Measurements from ENCODE around the gene MYO3B.

The MYO3B gene, protein sequence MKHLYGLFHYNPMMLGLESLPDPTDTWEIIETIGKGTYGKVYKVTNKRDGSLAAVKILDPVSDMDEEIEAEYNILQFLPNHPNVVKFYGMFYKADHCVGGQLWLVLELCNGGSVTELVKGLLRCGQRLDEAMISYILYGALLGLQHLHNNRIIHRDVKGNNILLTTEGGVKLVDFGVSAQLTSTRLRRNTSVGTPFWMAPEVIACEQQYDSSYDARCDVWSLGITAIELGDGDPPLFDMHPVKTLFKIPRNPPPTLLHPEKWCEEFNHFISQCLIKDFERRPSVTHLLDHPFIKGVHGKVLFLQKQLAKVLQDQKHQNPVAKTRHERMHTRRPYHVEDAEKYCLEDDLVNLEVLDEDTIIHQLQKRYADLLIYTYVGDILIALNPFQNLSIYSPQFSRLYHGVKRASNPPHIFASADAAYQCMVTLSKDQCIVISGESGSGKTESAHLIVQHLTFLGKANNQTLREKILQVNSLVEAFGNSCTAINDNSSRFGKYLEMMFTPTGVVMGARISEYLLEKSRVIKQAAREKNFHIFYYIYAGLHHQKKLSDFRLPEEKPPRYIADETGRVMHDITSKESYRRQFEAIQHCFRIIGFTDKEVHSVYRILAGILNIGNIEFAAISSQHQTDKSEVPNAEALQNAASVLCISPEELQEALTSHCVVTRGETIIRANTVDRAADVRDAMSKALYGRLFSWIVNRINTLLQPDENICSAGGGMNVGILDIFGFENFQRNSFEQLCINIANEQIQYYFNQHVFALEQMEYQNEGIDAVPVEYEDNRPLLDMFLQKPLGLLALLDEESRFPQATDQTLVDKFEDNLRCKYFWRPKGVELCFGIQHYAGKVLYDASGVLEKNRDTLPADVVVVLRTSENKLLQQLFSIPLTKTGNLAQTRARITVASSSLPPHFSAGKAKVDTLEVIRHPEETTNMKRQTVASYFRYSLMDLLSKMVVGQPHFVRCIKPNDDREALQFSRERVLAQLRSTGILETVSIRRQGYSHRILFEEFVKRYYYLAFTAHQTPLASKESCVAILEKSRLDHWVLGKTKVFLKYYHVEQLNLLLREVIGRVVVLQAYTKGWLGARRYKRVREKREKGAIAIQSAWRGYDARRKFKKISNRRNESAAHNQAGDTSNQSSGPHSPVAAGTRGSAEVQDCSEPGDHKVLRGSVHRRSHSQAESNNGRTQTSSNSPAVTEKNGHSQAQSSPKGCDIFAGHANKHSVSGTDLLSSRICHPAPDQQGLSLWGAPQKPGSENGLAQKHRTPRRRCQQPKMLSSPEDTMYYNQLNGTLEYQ (N-terminal part only)

DNA sequence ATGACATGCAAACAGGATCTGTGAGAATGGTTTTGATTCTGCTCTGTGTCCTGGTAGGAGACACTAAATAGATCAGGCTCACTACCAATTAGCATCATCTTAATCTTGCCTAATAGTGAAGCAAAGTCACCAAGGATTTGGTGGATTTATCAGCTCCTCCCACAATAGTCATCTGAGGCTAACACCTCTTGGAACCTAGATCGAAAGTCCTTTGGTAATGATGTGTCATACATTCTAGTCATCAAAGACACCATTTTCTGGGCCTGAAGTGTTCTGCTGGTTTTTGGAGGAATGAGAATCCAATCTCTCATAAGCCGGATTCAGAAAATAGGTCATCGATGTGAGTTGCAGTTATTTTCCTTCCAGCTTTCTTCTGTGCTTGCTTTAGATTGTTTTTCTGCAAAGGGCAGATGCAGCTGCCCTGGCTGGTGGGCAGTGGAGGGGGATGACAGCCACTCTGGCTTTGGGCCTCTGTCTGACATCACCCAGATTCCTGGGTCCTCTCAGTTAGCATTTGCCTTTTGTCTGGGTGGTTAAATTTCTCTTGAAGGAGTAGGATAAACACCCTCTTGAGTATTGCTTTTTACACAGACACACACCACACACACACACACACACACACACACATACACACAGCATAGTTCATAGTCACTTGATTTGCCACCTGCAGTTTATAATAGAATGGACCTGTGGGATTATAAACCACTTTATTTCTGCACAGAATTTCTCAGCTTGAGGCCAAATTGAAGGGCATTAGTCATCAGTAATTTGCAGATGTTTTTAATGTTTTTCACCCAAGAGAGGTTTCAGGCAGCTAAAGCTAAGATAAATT, at the start of gene MYO3B:
TSS of gene MYO3B (plus strand) at position 198 of the 832 bp plus-strand sequence. CDS start at position 339, 141 bp downstream.
- no peak for DNase-seq

DNA sequence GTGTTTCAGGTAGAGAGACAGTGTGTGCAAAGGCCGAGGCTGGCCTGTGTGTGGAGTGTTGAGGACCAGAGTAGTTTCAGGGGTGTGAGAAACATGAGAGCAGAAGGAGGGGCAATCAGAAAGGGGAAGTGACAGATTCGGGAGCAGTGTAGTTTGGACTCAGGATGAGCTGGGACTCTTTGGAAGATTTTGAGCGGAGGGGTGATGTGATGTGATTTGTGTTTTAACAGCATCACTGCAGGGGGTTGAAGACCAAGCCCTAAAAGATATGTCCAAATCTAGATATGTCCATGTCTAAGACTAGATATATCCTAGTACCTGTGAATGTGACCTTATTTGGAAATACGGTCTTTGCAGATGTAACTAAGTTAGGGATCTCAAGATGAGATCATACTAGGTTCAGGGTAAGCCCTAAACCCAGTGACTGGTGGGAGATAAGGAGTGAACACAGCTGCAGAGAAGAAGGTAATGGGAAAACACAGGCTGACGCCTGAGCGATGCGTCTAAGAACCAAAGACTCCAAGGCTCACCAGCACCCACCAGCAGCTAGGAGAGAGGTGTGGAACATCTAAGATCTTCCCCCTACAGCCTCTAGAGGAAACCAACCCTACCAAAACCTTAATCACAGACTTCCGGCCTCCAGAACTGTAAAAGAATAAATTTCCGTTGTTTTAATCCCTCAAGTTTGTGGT, 38.5 kb upstream of the MYO3B start:
- no peak for DNase-seq

DNA sequence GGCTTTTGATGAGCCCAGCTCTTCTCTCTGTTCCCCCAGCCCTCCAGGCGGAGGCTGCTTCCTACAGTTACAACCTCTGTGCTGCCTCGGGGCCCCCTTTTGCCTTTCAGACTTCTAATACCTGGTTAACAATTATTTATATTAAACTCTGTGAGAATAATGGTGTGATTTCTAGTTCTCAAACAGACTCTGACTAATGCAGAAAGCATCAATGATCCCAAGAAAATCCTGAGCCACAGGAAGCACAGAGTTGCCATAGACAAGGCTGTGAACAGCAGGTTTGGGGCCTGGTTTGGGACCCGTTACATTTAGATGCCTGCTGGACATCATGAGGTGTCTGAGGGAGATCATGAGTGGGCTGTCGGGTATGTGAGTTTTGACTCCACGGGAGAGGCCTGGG, 37.4 kb upstream of the MYO3B start:
- no peak for DNase-seq

DNA sequence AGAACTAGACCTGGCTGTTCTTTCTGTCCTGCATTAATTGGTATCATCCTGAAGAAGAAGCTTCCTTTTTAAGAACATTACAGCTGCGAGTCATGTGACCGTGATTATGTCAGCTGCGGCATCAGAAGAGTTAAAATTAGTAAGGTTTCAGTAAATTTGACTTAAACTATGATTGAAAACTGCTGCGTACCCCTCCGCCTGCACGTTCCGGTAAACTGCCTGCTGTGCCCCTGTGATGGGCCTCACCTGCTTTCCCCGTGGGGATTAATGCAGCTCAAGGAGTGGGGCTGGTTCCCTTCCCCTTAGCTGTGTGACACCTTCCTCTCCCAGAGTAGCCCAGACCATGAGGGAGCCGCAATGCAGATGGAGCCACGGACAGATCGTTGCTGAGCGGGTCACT, 36.1 kb upstream of the MYO3B start:
- no peak for DNase-seq

DNA sequence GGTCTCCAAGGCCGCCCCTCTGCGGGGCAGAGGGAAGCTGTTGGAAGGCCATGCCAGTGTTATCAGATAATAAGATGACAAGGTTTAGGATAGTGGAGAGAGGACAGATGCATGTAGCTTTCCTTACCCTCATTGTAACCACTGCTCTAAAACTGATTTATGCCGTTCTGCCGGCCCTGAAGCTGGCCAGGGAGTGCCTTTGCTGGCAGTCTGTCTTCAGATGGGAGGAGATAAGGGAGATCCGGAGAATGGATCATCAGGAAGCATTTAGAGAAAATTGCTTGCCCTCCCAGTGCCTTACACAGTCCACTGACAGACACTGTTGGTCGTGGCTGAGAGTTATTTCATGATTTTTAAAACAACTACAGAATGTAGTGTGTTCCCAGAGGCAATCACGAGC, 35.4 kb upstream of the MYO3B start:
- no peak for DNase-seq

DNA sequence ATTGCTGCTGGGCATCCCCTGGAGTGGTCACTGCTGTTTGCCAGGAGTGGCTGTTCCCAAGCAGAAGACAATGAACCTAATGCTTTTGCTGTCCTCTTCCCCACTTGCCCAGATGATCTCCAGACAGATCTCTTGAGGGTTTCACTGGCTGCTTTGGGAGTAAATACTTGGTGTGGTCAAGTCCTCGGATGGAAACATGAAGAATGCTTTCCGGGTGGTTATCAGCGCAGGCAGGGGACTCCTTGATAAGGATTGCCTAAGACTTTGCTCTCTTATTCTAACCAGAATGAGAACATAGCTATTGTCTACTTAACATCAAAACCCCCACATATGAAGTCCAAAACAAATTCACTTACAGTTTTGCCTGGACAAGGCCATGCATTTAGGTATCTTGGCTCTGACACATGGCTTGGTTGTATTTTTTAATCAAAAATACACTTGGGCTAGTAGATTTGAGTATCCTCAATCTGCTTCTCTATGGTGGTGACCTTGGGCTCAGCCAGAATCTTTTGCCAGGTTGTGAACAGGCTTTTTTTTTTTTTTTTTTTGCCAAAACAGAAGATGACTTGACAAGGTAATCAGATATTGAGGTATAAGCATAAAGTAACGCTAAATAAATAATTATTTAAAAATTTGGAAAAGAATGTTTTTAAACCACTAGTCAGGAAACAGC, 34.8 kb upstream of the MYO3B start:
- no peak for DNase-seq

DNA sequence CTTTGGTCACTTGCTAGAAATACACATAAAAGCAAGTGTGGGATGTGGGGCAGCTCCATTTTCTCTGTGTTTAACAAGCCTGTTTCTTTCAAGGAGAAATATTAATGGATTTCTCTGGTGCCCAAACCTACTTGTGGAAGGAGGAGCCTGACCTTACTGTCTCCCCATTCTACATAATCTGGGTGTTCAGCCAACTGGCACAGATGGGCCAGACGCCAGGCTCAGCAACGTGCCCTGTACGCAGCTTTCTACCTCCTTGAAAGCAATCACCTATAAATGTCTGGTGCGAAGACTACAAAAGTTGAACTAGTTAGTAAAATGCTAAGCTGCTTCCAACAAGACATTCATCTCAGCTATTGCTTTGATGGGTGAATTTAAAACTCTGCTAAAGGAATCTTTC, 33.2 kb upstream of the MYO3B start:
- DNase-seq = no peak

DNA sequence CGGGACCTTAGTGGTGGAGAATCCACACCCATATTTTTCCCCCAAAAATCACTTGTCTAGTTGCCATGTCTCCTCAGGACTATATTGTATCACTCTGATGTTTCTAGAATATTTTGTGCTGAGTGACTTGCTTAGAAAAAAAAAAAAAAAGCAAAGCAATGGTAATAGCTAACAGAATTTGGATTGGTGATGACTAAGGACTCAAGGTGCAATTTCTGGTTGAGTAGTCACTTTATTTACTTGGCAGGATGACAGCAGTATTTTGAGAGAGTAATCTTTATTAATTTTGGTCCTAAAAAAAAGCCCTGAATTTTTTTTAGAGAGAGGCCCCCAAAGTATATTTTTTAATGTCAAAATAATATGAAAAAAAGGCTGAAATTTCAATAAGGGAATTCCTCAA, 32.8 kb upstream of the MYO3B start:
- DNase-seq = no peak

DNA sequence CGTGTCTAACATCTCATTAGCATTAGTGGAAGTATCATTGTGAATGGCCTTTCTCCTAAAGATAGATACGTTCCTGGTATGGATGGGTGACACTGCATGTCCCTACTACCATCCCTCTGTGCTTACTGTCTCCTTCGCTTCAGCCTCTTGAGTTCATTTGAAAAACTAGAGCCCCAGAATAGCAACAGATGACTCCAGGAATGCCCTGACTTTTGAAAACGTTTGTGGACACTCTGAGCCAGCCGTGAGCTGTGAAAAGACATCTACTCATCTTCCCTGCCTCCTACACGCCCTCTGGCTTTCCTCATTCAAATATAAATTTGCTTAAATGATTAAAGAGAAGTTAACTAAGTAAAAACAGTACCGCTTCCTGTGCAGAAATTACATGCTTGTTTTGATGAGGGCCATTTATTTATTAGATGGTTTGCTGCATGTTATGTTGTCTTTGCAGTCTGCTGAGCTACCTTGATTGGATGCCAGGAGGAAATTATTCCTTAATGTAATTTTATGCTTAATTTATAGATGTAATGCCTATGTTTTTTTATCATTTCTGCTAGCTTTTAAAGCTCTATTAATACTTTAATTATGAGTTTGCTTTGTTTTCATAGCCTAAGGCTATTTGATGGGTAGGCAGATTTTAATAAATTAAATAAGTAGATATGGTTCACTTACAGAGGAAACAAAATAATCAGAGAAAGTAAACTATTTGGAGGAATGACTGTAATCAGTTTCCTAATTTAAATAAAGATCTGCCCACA, 32.1 kb upstream of the MYO3B start:
- DNase-seq = no peak

DNA sequence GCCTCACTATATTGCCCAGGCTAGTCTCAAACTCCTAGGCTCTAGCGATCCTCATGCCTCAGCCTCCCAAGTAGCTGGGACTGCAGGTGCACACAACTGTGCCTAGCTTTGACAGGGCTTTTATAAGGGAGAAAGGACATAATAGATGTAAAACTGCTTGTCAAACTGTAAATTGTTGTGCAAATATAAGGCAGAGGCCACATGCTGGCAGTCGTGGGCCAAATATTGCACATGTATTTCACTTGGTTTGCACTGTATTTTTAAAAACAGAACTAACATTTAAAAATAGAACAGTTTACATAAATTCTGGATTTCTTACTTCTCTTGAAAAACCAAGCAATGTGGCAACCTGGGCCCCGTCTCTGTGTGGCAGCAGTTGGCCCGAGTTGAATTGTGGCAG, 31.2 kb upstream of the MYO3B start:
- DNase-seq = no peak

DNA sequence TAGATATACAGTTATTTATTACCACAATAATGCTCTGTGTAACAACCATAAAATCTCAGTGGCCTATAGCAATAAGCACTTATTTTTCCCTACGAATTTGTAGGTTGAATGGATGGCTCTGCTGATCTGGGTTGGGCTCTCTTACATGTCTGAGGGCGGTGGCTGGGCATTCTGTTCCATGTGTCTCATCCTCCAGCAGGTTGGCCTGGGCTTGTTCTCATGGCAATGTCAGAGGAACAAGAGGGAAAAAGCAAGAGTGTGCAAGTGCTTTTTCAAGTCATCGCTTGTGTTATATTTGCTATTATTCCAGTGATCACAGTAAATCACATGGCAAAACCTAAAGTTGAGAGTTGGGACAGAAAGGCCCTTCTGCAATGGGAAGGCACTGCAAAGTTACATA, 30.4 kb upstream of the MYO3B start:
- DNase-seq = no peak

DNA sequence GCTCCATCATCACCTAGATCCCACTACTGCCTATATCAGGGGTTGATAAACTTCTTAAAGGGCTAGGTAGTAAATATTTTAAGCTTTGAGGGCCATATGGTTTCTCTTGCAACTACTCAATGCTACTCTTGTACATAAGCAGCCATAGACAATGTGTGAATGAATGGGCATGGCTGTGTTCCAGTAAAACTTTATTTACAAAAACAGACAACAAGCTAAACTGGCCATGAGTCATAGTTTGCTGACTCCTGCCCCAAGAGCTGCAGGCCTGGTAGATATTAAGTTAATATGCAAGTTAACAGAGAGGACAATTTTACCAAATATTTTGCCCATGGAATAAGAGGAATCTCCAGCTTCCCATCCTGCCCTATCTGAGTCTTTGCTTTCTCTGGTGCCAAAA, 29.8 kb upstream of the MYO3B start:
- no peak for DNase-seq

DNA sequence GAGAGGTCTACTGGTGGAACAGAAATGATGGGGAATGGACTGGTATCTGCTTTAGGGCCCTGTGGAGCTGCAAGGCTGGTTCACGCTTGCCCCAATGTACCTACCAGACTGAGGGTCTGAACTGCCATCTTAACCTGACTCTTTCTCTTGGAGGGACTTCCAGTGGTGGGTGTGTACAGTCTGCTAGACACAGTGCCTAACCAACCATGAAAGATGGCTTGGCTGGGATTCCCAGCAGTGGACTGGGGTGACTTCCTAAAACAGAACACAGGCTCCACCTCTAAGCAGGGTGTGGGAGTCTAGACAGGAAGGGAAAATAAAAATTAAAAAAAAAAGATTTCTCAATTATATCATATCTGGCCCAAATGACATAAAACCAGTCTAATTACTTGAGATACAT, 25.5 kb upstream of the MYO3B start:
- no peak for DNase-seq

DNA sequence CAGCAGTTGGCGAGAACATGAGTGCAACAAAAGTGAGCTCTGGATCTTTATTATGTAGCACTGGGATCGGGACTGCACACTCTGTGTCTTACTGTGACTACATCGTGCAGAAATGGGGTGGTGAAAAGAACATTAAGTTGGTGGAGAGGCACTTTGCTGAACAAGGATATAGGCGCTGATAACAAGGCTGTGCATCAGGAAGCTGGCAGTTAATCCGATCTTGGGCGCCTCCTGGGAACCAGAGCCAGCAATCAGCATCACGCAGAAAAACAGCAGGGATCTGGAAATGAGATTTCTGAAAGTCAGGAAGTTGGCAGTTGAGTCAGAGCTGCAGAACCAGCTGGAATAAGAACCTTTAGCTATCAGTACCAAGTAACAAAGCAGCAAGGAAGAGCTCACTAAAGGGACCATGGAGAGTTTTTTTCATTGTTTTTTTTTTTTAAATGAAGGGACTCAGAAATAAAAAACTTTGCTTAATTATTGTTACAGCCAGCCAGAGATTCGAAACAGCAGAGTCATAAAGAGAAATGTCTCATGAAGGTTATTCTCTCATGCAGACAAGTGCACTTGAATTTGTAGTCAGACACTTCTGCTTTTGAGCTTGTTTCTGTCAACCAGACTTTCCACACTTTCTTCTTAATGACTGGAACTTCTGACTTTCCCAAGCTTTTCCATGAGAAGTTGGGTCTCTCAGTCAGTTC, 22.8 kb upstream of the MYO3B start:
- DNase-seq = no peak

DNA sequence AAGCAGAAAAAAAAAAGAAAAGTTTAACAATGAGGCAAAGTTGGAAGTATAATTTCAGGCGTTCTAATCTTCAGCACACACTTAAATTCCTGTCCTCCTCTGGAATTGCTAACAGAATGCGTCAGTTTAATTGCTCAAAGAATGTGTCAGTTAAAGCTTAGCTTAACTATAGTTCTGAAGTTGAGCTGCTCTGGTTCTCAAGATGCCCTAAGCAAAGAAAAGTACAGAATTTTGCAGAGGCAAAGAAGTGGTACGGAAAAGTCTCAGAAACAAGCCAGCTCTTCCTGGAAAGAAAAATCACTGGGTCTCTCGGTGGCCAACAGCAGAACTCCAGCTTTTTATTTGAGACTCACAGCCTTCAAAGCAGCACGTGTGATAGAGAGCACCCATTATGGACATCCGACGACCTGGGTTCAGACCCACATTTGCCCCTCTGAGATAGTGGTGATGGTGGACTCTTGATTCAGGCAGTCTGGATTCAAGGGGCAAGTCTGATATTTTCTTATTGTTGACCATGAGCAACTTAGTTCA, 22.2 kb upstream of the MYO3B start:
- no peak for DNase-seq

DNA sequence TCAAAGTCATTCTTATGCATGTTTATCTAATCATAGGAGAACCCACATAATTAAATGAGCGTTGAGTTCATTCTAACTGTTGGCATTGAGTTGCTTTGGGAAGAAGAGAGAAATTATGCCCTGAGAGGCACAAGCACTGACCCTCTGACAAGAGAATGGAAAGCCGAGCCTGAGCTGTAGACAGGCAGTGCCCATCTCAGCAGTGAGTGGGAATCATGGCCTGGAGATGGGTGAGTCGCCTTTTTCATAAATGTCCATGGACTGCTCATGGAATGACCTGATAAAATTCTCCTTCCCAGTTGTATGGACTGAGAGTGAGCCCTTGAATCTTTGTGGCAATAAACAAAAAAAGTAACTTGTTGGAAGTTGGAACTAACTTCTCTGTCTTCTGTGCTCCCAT, 21.4 kb upstream of the MYO3B start:
- DNase-seq = no peak

DNA sequence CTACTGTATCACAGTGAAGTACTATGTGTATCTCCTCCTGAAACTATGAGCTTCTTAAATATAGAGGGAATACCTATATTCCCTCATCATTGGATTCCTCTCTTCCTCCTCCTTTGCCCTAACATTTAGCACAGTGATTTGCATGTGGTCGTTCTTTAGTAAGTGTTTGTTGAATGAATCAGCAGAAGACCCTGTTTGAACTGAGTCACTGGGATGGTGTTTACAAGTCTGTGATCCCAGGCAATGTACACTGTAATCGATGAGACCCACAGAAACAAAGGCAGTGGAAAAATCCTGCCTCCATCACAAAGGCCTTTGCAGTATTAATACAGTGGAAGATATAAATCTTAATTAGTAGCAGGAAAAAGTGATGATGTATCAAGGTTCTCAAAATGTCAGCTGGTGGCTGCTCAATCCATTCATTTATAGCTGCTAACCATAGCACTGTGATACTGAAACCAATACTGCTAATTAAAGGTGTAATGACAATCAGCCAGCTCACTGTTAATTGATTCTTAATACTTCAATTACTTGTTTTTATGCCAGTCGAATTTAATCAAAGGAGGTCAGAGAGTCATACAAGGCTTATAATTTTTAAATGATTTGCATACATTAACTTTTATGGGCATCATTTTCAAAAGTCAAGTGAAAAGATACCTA, 20.8 kb upstream of the MYO3B start:
- DNase-seq = no peak

DNA sequence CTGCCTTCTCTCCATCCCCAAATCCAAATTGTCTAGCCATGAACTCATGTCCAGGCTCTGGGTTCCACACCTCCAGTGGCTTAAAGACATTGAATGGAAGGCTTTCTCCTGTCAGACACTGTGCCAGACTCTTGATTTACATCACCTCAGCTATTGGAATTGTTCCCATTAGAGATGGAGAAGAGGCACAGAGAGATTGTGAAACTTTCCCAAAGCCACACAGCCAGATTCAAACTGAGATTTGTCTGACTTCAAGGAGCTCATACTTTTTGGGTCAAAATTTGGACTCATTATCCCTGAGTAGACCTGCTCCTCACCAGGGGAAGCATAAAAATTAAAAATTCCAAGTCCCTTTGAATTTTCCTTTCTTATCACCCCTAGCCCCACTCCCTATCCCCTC, 18.9 kb upstream of the MYO3B start:
- DNase-seq = no peak

Data from stimulated activated CD4-positive, alpha-beta T cell treated with anti-CD3 and anti-CD28 coated beads, Interleukin-15, amount 100 ng/mL, for 24 hours (primary cell).